SK-N-SH (cell line): ENCODE data around the gene MCTP1.
A peak's percentile ranks its signal among the peaks of the same experiment; 100 is the strongest.

ENCODE experiments used
- EP300 ChIP-seq, 2 experiments: IDR thresholded peaks; 2 replicates each; pipeline versions ENCODE4 v1.4.0 to v1.6.1; 2012; ENCODE audit warnings: borderline replicate concordance in 1 of 2, low read depth in 1 of 2, low read length in 1 of 2
- EZH2phosphoT487 ChIP-seq: fragments of 200-600 bp; sonication (generic); IDR thresholded peaks from 2 replicates; pipeline ENCODE4 v1.6.1; 2017; ENCODE audit warnings: low read depth, mixed run types, mild to moderate bottlenecking, antibody characterized with exemption, moderate library complexity, borderline replicate concordance
- FOXM1 ChIP-seq: IDR thresholded peaks from 2 replicates; pipeline ENCODE4 v1.4.0; 2012; ENCODE audit warnings: low read depth, mild to moderate bottlenecking
- JUND ChIP-seq: IDR thresholded peaks from 2 replicates; pipeline ENCODE4 v1.4.0; 2012
- RFX5 ChIP-seq: IDR thresholded peaks from 2 replicates; pipeline ENCODE4 v1.6.1; 2012; ENCODE audit warnings: mild to moderate bottlenecking, improper control_type of control experiment, low read length
- SMC3 ChIP-seq: IDR thresholded peaks from 2 replicates; pipeline ENCODE4 v1.6.1; 2012; ENCODE audit warnings: low read depth, low read length, improper control_type of control experiment
- TF ChIP-seq, protein P1 (sequence below): fragments of 200-600 bp; sonication (generic); IDR thresholded peaks from 2 replicates; pipeline ENCODE4 v1.6.1; 2017; ENCODE audit warnings: antibody characterized with exemption, mild to moderate bottlenecking, moderate library complexity

DNA sequence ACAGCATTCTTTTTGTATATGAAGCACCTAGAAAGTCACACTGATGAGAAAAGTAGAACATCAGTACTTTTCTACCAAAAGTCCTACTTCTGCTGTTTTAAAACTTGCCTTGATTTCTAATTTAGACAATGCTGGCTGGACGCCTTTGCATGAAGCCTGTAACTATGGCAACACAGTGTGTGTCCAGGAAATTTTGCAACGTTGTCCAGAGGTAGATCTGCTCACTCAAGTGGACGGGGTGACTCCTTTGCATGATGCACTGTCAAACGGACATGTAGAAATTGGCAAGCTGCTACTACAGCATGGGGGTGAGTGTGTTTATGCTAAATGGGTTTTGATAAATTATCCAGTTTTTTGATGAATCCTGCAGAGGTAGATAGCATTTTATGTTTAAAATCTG, 592.9 kb downstream of the MCTP1 start:
- TF ChIP-seq EZH2phosphoT487, result no peak
- TF ChIP-seq, protein P1, sequence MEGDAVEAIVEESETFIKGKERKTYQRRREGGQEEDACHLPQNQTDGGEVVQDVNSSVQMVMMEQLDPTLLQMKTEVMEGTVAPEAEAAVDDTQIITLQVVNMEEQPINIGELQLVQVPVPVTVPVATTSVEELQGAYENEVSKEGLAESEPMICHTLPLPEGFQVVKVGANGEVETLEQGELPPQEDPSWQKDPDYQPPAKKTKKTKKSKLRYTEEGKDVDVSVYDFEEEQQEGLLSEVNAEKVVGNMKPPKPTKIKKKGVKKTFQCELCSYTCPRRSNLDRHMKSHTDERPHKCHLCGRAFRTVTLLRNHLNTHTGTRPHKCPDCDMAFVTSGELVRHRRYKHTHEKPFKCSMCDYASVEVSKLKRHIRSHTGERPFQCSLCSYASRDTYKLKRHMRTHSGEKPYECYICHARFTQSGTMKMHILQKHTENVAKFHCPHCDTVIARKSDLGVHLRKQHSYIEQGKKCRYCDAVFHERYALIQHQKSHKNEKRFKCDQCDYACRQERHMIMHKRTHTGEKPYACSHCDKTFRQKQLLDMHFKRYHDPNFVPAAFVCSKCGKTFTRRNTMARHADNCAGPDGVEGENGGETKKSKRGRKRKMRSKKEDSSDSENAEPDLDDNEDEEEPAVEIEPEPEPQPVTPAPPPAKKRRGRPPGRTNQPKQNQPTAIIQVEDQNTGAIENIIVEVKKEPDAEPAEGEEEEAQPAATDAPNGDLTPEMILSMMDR, result no peak
- no peak for TF ChIP-seq FOXM1
- no peak for TF ChIP-seq RFX5
- no peak for TF ChIP-seq SMC3
- 0 out of 2 replicates have a peak, but pooled peaks have one; percentile 5 for TF ChIP-seq JUND
- TF ChIP-seq EP300 (IDR thresholded peaks at IDR 0.05; ENCODE audit: borderline replicate concordance in 1 of 2, low read depth in 1 of 2, low read length in 1 of 2), result peak in 1 of 2 experiments; percentile 15; a peak in 1 of 4 replicates
